Activated naive CD4-positive, alpha-beta T cell treated with Interleukin-2 at 50 U/mL for 16 hours (primary cell): ENCODE results near the gene FAM181A.

Experiments used
- DNase-seq: peaks from one replicate; pipeline ENCODE4 v3.0.0-alpha.2; 2020

FAM181A gene

GRCh38 chr14:93930296-93930988 is 3.3 kb downstream of the FAM181A start:
- no peak for DNase-seq

GRCh38 chr14:93930989-93931307 is 3.8 kb downstream of the FAM181A start:
- DNase-seq, result no peak

GRCh38 chr14:93932642-93933041 is 5.5 kb downstream of the FAM181A start:
- no peak for DNase-seq

GRCh38 chr14:93935213-93935612 is 8.1 kb downstream of the FAM181A start:
- no peak for DNase-seq

- DNase-seq, result no peak
These were observed 9.1 kb downstream of the FAM181A start for GRCh38 chr14:93936245-93936644.

GRCh38 chr14:93936926-93937325 is 9.8 kb downstream of the FAM181A start:
- no peak for DNase-seq

- no peak for DNase-seq
These were observed 10.4 kb downstream of the FAM181A start for GRCh38 chr14:93937519-93937918.

GRCh38 chr14:93938751-93939303 is 11.7 kb downstream of the FAM181A start:
- no peak for DNase-seq

- DNase-seq, result peak; percentile 93
These were observed 12.4 kb downstream of the FAM181A start for GRCh38 chr14:93939304-93940229.

- DNase-seq, result no peak
These were observed 13.3 kb downstream of the FAM181A start for GRCh38 chr14:93940437-93940836.

GRCh38 chr14:93941293-93941910 is 14.3 kb downstream of the FAM181A start:
- DNase-seq, result no peak

GRCh38 chr14:93943052-93943451 is 15.9 kb downstream of the FAM181A start:
- no peak for DNase-seq

- DNase-seq, result no peak
These were observed 16.8 kb downstream of the FAM181A start for GRCh38 chr14:93943930-93944329.

- DNase-seq, result no peak
These were observed 17.4 kb downstream of the FAM181A start for GRCh38 chr14:93944348-93945069.

GRCh38 chr14:93945070-93945399 is 17.9 kb downstream of the FAM181A start:
- no peak for DNase-seq

- no peak for DNase-seq
These were observed 19.0 kb downstream of the FAM181A start for GRCh38 chr14:93946104-93946503.

- no peak for DNase-seq
These were observed 19.5 kb downstream of the FAM181A start for GRCh38 chr14:93946541-93947090.

GRCh38 chr14:93947282-93947681 is 20.1 kb downstream of the FAM181A start:
- no peak for DNase-seq

- DNase-seq, result no peak
These were observed 22.4 kb downstream of the FAM181A start for GRCh38 chr14:93949511-93950075.

GRCh38 chr14:93950948-93951634 is 23.9 kb downstream of the FAM181A start:
- no peak for DNase-seq
